NOMO-1 (cell line): ENCODE results near the gene RPS14.

Experiments
- DNase-seq, 2 experiments: peaks; one replicate each; lab custom pipeline; 2025; ENCODE audit not compliant: unreplicated experiment in 2 of 2; lab: John Stamatoyannopoulos, UW

Gene RPS14

GRCh38 chr5:150449517-150450339 lies at the start of gene RPS14:
RPS14 (minus strand) TSS chr5:150449739; CDS start chr5:150447733, 2,006 bp downstream.
- peak; percentile 94 to 95 for DNase-seq

GRCh38 chr5:150498971-150499370 lies 49.4 kb upstream of the RPS14 start:
- DNase-seq, result no peak

GRCh38 chr5:150498501-150498900 lies 49.0 kb upstream of the RPS14 start:
- no peak for DNase-seq

- DNase-seq, result no peak
Measured at GRCh38 chr5:150497989-150498317, 48.4 kb upstream of the RPS14 start.

GRCh38 chr5:150497274-150497988 lies 47.9 kb upstream of the RPS14 start:
- no peak for DNase-seq

- no peak for DNase-seq
Measured at GRCh38 chr5:150496534-150496933, 47.0 kb upstream of the RPS14 start.

GRCh38 chr5:150496098-150496497 lies 46.6 kb upstream of the RPS14 start:
- no peak for DNase-seq

GRCh38 chr5:150492621-150493020 lies 43.1 kb upstream of the RPS14 start:
- no peak for DNase-seq

GRCh38 chr5:150491876-150492275 lies 42.3 kb upstream of the RPS14 start:
- no peak for DNase-seq

- peak in 1 of 2 experiments; percentile 5 for DNase-seq
Measured at GRCh38 chr5:150490754-150491153, 41.2 kb upstream of the RPS14 start.

GRCh38 chr5:150490296-150490669 lies 40.7 kb upstream of the RPS14 start:
- no peak for DNase-seq

GRCh38 chr5:150489360-150490295 lies 40.1 kb upstream of the RPS14 start:
- DNase-seq, result peak; percentile 84 to 88

- peak; percentile 67 to 73 for DNase-seq
Measured at GRCh38 chr5:150488519-150489359, 39.2 kb upstream of the RPS14 start.

- DNase-seq, result peak; percentile 65 to 79
Measured at GRCh38 chr5:150487199-150488061, 37.9 kb upstream of the RPS14 start.

GRCh38 chr5:150486402-150487198 lies 37.1 kb upstream of the RPS14 start:
- DNase-seq, result peak; percentile 27 to 30

- no peak for DNase-seq
Measured at GRCh38 chr5:150485693-150486401, 36.3 kb upstream of the RPS14 start.

- no peak for DNase-seq
Measured at GRCh38 chr5:150484964-150485692, 35.6 kb upstream of the RPS14 start.
